H9 (cell line): Measurements from ENCODE around the gene C1orf21. TPM values are rescaled to one million over a fixed set of nuclear protein-coding genes. Genes with fewer than 3 reads are reported as not detected.

Experiments
- DNase-seq: peaks from one replicate; pipeline ENCODE4 v3.0.0-alpha.2; 2017
- H2AFZ ChIP-seq: one replicate; pipeline ENCODE4 v1.6.1; 2013; ENCODE audit warnings: mild to moderate bottlenecking, low read length, control low read depth, moderate library complexity
- H2AK5ac ChIP-seq: 2 replicates; pipeline ENCODE4 v1.6.1; 2013; ENCODE audit warnings: low read length, control low read depth, mixed read lengths; ENCODE audit not compliant: insufficient read length
- H2BK120ac ChIP-seq: one replicate; pipeline ENCODE4 v1.6.1; 2013; ENCODE audit warnings: low read depth, mild to moderate bottlenecking, low read length, control low read depth, inconsistent platforms; ENCODE audit not compliant: poor library complexity, severe bottlenecking
- H2BK12ac ChIP-seq: 2 replicates; pipeline ENCODE4 v1.6.1; 2013; ENCODE audit warnings: low read length, control low read depth, mixed read lengths, low read depth; ENCODE audit not compliant: insufficient read length
- H2BK15ac ChIP-seq: 2 replicates; pipeline ENCODE4 v1.6.1; 2013; ENCODE audit warnings: low read depth, low read length, control low read depth
- H2BK20ac ChIP-seq: one replicate; pipeline ENCODE4 v1.6.1; 2013; ENCODE audit warnings: low read depth, mild to moderate bottlenecking, low read length, control low read depth, inconsistent platforms; ENCODE audit not compliant: poor library complexity, severe bottlenecking
- H2BK5ac ChIP-seq: 2 replicates; pipeline ENCODE4 v1.6.1; 2013; ENCODE audit warnings: low read length, control low read depth, mixed read lengths; ENCODE audit not compliant: insufficient read length
- H3K14ac ChIP-seq: 2 replicates; pipeline ENCODE4 v1.6.1; 2013; ENCODE audit warnings: low read length, control low read depth; ENCODE audit not compliant: insufficient read depth
- H3K18ac ChIP-seq: 2 replicates; pipeline ENCODE4 v1.6.1; 2013; ENCODE audit warnings: low read depth, mild to moderate bottlenecking, mixed read lengths, low read length, control low read depth; ENCODE audit not compliant: insufficient read length
- H3K23ac ChIP-seq: 2 replicates; pipeline ENCODE4 v1.6.1; 2013; ENCODE audit warnings: low read length, control low read depth, mixed read lengths, low read depth; ENCODE audit not compliant: insufficient read length
- H3K23me2 ChIP-seq: 2 replicates; pipeline ENCODE4 v1.6.1; 2013; ENCODE audit warnings: low read depth, mild to moderate bottlenecking, mixed read lengths, low read length, control low read depth; ENCODE audit not compliant: insufficient read length, poor library complexity, severe bottlenecking
- H3K27ac ChIP-seq: 2 replicates; pipeline ENCODE4 v1.5.1; 2013; ENCODE audit warnings: low read length, control low read depth, mixed read lengths, low read depth; ENCODE audit not compliant: insufficient read length
- H3K27me3 ChIP-seq: 2 replicates; pipeline ENCODE4 v1.6.1; 2013; ENCODE audit warnings: low read length, control low read depth, inconsistent platforms; ENCODE audit not compliant: insufficient read depth
- H3K4ac ChIP-seq: 2 replicates; pipeline ENCODE4 v1.6.1; 2013; ENCODE audit warnings: low read depth, mild to moderate bottlenecking, control low read depth, inconsistent platforms, low read length, moderate library complexity
- H3K4me1 ChIP-seq: 2 replicates; pipeline ENCODE4 v1.6.1; 2013; ENCODE audit warnings: low read length, control low read depth, inconsistent platforms; ENCODE audit not compliant: insufficient read depth
- H3K4me2 ChIP-seq: 2 replicates; pipeline ENCODE4 v1.6.1; 2013; ENCODE audit warnings: low read length, control low read depth, mixed read lengths; ENCODE audit not compliant: insufficient read length, insufficient read depth
- H3K56ac ChIP-seq: 2 replicates; pipeline ENCODE4 v1.6.1; 2013; ENCODE audit warnings: low read depth, mild to moderate bottlenecking, mixed read lengths, low read length, control low read depth; ENCODE audit not compliant: insufficient read length
- H3K79me1 ChIP-seq: 2 replicates; pipeline ENCODE4 v1.6.1; 2013; ENCODE audit warnings: low read depth, mild to moderate bottlenecking, moderate library complexity, low read length, control low read depth, inconsistent platforms; ENCODE audit not compliant: insufficient read depth, poor library complexity, severe bottlenecking
- H3K79me2 ChIP-seq: 2 replicates; pipeline ENCODE4 v1.6.1; 2013; ENCODE audit warnings: low read length, control low read depth, inconsistent platforms; ENCODE audit not compliant: insufficient read depth
- H3K9ac ChIP-seq: 2 replicates; pipeline ENCODE4 v1.6.1; 2013; ENCODE audit warnings: low read length, control low read depth, mixed read lengths; ENCODE audit not compliant: insufficient read length; ENCODE audit errors: extremely low read depth
- H3K9me3 ChIP-seq: one replicate; pipeline ENCODE4 v1.6.1; 2013; ENCODE audit warnings: low read depth, low read length, inconsistent platforms; ENCODE audit not compliant: control insufficient read depth
- H3T11ph ChIP-seq: one replicate; pipeline ENCODE4 v1.6.1; 2013; ENCODE audit warnings: mild to moderate bottlenecking, low read length, control low read depth, inconsistent platforms
- H4K20me1 ChIP-seq: one replicate; pipeline ENCODE4 v1.6.1; 2013; ENCODE audit not compliant: control insufficient read depth, insufficient read length, insufficient read depth
- H4K5ac ChIP-seq: 2 replicates; pipeline ENCODE4 v1.6.1; 2013; ENCODE audit warnings: low read depth, mild to moderate bottlenecking, mixed read lengths, low read length, control low read depth; ENCODE audit not compliant: insufficient read length
- H4K8ac ChIP-seq: replicated peaks from 2 replicates; pipeline ENCODE4 v1.6.1; 2013; ENCODE audit warnings: low read length, control low read depth, mixed read lengths, low read depth; ENCODE audit not compliant: insufficient read length
- H4K91ac ChIP-seq: 2 replicates; pipeline ENCODE4 v1.6.1; 2013; ENCODE audit warnings: low read depth, mild to moderate bottlenecking, moderate library complexity, mixed read lengths, low read length, control low read depth; ENCODE audit not compliant: insufficient read length
- H3K27ac Mint-ChIP-seq, 3 experiments: 2 replicates in 2 of 3; 3 replicates in 1 of 3; pipeline ENCODE4 v1.8.0; 2020 to 2021; ENCODE audit warnings: mixed read lengths in 3 of 3, mild to moderate bottlenecking in 1 of 3, moderate library complexity in 1 of 3
- H3K27me3 Mint-ChIP-seq: 2 replicates; pipeline ENCODE4 v1.8.0; 2021; ENCODE audit warnings: low read depth, mild to moderate bottlenecking, moderate library complexity, mixed read lengths
- H3K36me3 Mint-ChIP-seq, 3 experiments: 2 replicates in 2 of 3; 3 replicates in 1 of 3; pipeline ENCODE4 v1.8.0; 2020 to 2021; ENCODE audit warnings: low read depth in 3 of 3, mixed read lengths in 3 of 3; ENCODE audit not compliant: insufficient read depth in 1 of 3
- H3K4me1 Mint-ChIP-seq, 2 experiments: 2 replicates each; pipeline ENCODE4 v1.8.0; 2020; ENCODE audit warnings: mixed read lengths in 2 of 2
- H3K4me3 Mint-ChIP-seq, 2 experiments: 2 replicates in 1 of 2; 3 replicates in 1 of 2; pipeline ENCODE4 v1.8.0; 2020 to 2021; ENCODE audit warnings: mild to moderate bottlenecking in 2 of 2, mixed read lengths in 2 of 2, moderate library complexity in 1 of 2
- H3K9me3 Mint-ChIP-seq, 2 experiments: 2 replicates in 1 of 2; 3 replicates in 1 of 2; pipeline ENCODE4 v1.8.0; 2020; ENCODE audit warnings: mild to moderate bottlenecking in 2 of 2, mixed read lengths in 2 of 2, moderate library complexity in 1 of 2
- WGBS: extraction: QIAGEN DNeasy Blood & Tissue Kit; methylation state at CpG from one replicate; pipeline ENCODE4 v1.1.7; 2013; ENCODE audit warnings: missing lambda C conversion rate, low lambda C conversion rate, mixed read lengths; ENCODE audit not compliant: insufficient read length; ENCODE audit errors: extremely low coverage; 5-methylcytosine and 5-hydroxymethylcytosine counted together
- total RNA-seq: library from RNA; stranded (reverse); gene quantifications from 2 replicates; pipeline ENCODE4 v1.2.1, GENCODE V29; 2021
- TF ChIP-seq, protein P1 (sequence below): fragments of 200-600 bp; sonication (generic); conservative IDR thresholded peaks from 3 replicates; pipeline ENCODE4 v1.8.0; 2021; ENCODE audit warnings: antibody characterized with exemption, mild to moderate bottlenecking

C1orf21 gene
- total RNA-seq, 1 experiment from 2014 or later = 36.0 TPM

DNA sequence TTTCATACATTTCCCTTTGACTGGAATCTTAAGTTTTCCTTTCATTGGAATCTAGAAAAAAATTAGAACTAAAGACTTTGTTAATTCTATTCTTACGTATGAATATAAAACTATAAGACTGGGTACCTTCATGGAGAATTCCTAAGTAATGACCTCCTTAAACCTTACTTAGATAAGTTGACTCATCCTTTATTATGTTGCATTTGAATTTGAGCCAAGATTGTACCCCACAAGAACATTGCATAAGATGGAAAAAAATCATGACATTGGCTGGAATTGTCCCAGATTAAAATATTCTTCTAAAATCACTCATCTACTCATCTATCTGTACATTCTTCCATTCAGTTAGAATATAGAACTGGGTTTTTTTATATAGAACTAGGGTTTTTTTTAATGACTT, 137.4 kb downstream of the C1orf21 start:
- Histone ChIP-seq H3K23ac (no peak overlapping the region), H3K56ac (no peak overlapping the region), H3K14ac (no peak overlapping the region), H3K18ac (no peak overlapping the region), H3K9ac (no peak overlapping the region), H3K4ac (no peak overlapping the region), H4K5ac (no peak overlapping the region), H4K91ac (no peak overlapping the region), H2BK5ac (no peak overlapping the region), H3K4me2 (no peak overlapping the region), H3T11ph (no peak overlapping the region), H2BK20ac (no peak overlapping the region), H4K8ac (no peak overlapping the region), H2BK120ac (no peak overlapping the region), H4K20me1 (no peaks in the 10 kb centered on the region), H2AFZ (no peak overlapping the region), H2AK5ac (no peak overlapping the region), H3K79me1 (no peaks in the 10 kb centered on the region), H3K4me1 (no peaks in the 10 kb centered on the region), H3K79me2 (no peaks in the 10 kb centered on the region), H3K9me3 (no peaks in the 10 kb centered on the region), H3K23me2 (no peaks in the 10 kb centered on the region), H2BK15ac (no peak overlapping the region), H2BK12ac (no peak overlapping the region), H3K27ac (no peak overlapping the region), H3K27me3 (no peaks in the 10 kb centered on the region)
- Mint-ChIP-seq H3K9me3 (no peaks in the 10 kb centered on the region), H3K4me1 (peaks cover 11 to 13% of the 10 kb centered on the region in 2 experiments), H3K27me3 (no peaks in the 10 kb centered on the region), H3K36me3 (peaks cover 0 to 6% (median 2%) of the 10 kb centered on the region in 3 experiments; a peak in 2 of 7 replicates), H3K27ac (no peak overlapping the region), H3K4me3 (no peak overlapping the region)
- no peak for DNase-seq
- no CpG with 5 or more reads among the region's 1 CpG for WGBS
- TF ChIP-seq, protein P1, sequence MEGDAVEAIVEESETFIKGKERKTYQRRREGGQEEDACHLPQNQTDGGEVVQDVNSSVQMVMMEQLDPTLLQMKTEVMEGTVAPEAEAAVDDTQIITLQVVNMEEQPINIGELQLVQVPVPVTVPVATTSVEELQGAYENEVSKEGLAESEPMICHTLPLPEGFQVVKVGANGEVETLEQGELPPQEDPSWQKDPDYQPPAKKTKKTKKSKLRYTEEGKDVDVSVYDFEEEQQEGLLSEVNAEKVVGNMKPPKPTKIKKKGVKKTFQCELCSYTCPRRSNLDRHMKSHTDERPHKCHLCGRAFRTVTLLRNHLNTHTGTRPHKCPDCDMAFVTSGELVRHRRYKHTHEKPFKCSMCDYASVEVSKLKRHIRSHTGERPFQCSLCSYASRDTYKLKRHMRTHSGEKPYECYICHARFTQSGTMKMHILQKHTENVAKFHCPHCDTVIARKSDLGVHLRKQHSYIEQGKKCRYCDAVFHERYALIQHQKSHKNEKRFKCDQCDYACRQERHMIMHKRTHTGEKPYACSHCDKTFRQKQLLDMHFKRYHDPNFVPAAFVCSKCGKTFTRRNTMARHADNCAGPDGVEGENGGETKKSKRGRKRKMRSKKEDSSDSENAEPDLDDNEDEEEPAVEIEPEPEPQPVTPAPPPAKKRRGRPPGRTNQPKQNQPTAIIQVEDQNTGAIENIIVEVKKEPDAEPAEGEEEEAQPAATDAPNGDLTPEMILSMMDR = no peak
